NT2/D1 (cell line): ENCODE data around the gene BBS9.

Experiments
- SUZ12 ChIP-seq: IDR thresholded peaks from 2 replicates; pipeline ENCODE4 v1.6.1; 2011; ENCODE audit not compliant: insufficient read length, insufficient read depth; ENCODE audit errors: extremely low read depth
- YY1 ChIP-seq: IDR thresholded peaks from 2 replicates; pipeline ENCODE4 v1.6.1; 2011; ENCODE audit not compliant: insufficient read length, insufficient read depth

DNA sequence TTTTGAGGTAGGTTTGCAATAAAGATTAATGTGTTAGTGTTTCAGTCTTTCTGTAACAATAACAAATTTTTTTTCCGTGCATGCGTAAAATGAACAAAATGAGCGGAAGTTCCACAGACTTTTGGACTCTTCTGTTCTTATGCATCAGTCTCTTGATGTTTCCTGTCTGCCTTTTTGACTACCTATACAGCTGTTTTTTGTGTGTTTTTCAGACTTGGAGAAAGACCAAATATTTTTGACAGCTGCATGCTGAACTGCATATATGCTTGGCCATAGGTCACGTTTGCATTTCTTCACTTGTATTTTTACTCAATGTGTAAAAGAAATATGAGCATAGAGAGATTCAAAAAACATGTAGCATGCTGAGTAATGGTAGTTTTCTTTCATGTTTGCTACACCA lies 119.3 kb downstream of the BBS9 start:
- TF ChIP-seq SUZ12 (no peak), YY1 (no peak)
